AG09309 (cell line): ENCODE results near the gene IKBKG.
"Not testable (repeated sequence)": the region's sequence is repeated elsewhere in the genome, so short reads cannot be mapped to it uniquely, and the experiment has no call there.

ENCODE experiments used
- DNase-seq: peaks from one replicate; pipeline ENCODE4 v3.0.0-alpha.2; 2010; ENCODE audit warnings: low read depth
- H3K4me3 ChIP-seq: 2 replicates; pipeline ENCODE4 v1.5.1; 2011; ENCODE audit warnings: mild to moderate bottlenecking, low read depth, low read length, moderate library complexity; ENCODE audit not compliant: control insufficient read depth
- TF ChIP-seq, protein P1 (sequence below): IDR thresholded peaks from 2 replicates; pipeline ENCODE4 v1.5.1; 2011; ENCODE audit warnings: mild to moderate bottlenecking, low read depth, low read length, inconsistent platforms; ENCODE audit not compliant: insufficient read depth, control insufficient read depth; ENCODE audit errors: missing control alignments

The IKBKG gene

DNA sequence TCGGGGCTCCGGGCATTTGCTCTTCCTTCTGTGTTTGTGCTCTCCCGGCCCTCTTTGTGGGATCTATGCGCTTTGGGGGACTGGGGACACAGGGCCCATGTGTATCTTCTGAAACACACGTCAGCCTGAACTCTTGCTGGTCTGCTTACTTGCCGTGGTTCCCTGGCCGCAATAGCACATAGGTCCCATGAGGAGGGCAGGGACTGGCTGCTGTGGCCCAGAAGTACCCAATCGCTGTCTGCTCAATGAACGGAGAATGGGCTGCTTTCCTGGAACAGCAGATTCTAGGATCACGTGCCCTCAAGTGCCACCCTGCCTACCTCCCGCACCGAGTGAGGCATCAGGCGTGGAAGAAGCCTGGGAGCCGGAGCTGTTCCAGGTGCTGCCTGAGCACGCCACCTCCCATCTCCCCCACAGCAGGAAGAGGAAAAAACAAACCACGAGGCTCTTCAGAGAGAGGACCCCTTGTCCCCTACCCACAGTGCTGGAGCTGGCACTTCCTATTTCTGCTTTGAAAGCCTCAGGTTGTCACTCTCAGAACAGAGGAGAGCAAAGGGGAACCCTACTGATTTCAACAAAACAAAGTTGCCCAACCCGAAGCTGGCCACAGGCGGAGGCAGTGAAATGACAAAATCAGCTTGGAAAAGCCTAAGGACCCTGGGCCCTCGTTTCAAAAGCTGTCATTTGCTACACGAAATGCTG, 4.5 kb upstream of the IKBKG start:
- no peak overlapping the region for H3K4me3 ChIP-seq
- DNase-seq: no peak
- TF ChIP-seq, protein P1, sequence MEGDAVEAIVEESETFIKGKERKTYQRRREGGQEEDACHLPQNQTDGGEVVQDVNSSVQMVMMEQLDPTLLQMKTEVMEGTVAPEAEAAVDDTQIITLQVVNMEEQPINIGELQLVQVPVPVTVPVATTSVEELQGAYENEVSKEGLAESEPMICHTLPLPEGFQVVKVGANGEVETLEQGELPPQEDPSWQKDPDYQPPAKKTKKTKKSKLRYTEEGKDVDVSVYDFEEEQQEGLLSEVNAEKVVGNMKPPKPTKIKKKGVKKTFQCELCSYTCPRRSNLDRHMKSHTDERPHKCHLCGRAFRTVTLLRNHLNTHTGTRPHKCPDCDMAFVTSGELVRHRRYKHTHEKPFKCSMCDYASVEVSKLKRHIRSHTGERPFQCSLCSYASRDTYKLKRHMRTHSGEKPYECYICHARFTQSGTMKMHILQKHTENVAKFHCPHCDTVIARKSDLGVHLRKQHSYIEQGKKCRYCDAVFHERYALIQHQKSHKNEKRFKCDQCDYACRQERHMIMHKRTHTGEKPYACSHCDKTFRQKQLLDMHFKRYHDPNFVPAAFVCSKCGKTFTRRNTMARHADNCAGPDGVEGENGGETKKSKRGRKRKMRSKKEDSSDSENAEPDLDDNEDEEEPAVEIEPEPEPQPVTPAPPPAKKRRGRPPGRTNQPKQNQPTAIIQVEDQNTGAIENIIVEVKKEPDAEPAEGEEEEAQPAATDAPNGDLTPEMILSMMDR: no peak

DNA sequence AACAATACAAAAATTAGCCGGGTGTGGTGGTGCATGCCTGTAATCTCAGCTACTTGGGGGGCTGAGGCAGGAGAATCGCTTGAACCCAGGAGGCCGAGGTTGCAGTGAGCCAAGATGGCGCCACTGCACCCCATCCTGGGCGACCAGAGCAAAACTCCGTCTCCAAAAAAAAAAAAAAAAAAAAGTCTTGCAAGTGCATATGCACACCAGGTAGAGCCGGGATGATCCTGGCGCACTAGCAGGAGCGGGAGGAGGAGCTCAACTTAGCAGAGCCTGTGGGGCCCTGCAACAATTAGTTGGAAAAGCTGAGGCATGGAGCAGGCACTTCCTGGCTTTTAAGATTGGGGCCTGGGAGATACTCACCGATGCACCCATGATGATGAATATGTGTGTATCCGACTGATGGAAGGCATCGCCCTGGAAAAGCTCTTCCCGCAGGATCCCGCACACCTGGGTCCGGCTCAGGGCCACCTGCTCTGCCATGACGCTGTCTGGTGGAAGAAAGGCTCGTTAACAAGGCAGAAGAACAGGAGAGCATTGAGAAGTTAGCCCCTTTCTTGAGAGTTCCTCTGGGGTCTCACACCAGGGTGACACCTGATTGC, 1.6 kb upstream of the IKBKG start:
- peak overlapping the region; percentile 54 for H3K4me3 ChIP-seq
- TF ChIP-seq, protein P1: no peak
- DNase-seq: no peak

DNA sequence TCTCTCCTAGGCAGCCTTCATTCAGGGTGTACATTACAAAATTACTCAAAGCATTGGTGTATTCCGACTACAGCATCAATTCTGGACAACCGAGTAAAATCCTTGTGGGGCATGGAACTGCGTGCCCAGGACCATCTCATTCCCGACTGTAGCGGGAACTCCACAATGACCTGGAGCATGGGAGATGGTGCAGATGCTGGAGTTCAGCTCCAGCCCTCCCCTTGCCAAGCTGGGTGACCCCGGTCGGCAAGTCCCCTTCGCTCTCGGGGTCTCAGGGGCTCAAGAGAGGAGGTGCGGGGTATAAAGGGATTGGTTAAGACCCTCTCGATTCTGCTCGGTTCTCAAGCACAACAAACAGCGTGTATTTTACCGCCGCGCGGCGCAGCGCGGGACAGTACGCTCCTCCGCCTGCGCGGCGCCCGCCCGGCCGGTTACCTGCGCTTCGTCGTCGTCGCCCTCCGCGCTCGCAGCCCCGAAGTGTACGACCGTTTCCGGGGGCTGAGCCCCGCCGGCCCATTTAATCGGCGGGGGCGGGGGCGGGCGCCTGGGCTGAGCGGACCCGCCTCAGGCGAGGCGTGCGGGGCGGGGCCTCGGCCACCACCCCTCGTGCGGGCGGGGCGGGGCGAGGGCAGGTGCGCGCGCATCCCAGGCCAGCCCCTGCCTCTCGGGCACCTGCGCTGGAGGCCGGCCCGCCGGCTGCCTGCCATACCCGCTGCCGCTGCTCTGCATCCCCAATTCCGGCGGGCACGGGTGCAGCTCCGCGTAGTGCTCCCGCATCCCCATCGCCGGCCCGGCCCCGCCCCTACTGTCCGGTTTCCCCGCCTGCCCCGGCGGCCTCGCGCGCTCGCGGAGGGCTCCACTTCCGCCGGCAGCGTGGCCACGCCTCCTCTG, 821 bp upstream of the IKBKG start, which contains the start of gene G6PD:
Gene G6PD (minus strand): TSS at position 493 of the 891 bp plus-strand sequence. CDS start 691 bp downstream, outside the sequence.
- DNase-seq: no peak
- TF ChIP-seq, protein P1: no peak
- peak within 1 kb of the TSS; percentile 54 for H3K4me3 ChIP-seq

DNA sequence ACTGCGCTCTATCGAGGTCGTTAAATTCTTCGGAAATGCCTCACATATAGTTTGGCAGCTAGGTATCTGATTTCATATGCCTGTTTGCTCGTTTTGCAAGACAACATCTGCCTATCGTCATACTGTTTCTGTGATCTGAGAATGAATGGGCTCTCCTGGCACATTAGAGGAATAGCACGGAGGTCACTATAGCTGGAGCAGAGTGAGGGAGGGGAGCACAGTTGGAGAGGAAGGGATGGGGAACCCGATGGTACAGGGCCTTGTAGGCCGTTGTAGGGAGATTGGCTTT, 552 bp downstream of the IKBKG start:
- no peak for DNase-seq
- peak overlapping the region; percentile 54 for H3K4me3 ChIP-seq
- TF ChIP-seq, protein P1: no peak

DNA sequence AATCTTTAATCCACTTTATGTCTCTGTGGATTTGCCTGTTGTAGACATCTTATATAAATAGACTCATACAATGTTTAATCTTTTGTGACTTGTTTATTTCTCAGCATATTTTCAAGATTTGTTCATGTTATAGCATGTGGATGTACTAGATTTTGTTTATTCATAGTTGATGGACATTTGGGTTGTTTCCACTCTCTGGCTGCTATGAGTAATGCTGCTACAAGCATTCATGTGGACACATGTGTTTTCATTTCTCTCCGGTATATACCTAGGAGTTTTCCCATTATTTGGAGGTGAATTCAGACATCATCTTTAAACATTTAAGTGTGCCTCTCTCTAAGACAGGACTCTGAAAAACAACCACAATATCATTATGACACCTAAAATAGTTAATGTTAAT, 2.3 kb downstream of the IKBKG start:
- TF ChIP-seq, protein P1: no peak
- no peak overlapping the region for H3K4me3 ChIP-seq

DNA sequence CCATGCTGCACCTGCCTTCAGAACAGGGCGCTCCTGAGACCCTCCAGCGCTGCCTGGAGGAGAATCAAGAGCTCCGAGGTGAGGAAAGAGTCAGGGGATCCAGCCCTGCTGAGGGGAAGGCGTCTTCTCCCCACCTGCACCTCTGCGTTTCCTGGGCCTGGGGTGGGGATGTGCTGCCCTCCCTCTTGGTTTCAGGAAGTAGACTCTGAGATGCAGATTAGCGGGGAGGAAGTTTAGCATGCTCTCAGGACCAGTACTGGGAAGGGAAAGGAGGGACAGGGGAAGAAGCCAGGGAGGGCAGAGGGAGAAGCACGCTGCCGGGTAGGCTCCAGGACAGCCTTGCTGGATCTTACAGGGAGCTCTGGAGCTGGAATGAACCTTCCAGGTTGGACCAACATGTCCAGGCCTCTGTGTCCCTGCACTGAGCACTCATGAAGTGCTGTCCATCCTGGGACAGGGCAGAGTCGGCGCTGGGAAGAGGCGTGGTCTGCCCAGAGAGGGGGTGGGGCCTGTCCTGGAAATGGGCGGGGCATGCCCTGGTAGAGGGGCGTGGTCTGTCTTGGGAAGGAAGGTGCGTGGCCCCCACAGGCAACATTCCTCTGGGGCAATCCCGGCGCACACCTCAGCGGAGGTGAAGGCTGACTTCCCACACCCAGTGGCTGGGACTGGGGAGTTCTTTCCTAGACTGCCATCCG, 4.8 kb downstream of the IKBKG start:
- not testable (repeated sequence) for DNase-seq, H3K4me3 ChIP-seq

More for the DNA sequence above, 2.3 kb downstream of the IKBKG start:
- no peak for DNase-seq

DNA sequence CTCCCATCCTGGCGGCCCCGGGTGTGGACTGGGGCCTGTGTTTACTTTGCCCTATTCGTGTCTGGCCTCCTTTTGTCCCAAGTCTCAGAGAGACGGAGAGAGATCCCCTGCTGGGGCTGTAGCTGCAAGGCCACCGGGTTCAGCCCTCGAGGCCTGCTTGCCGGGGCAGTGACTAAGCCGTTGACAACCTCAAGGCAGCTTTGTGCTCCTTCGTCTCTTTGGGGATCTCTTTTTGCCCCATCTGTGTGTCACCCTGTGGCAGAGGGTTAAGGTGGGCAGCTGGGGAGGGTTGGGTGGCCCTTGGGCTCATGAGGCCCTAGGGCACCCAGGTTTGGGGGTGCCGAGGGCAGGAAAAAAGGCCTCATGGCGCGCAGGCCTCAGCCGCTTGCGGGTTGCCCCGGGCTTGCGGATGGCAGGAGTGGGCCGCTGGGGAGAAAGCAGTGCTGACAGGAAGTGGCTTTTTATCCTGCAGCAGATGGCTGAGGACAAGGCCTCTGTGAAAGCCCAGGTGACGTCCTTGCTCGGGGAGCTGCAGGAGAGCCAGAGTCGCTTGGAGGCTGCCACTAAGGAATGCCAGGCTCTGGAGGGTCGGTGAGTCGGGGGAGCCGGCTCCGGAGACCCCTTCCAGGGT, 10.8 kb downstream of the IKBKG start:
- DNase-seq, H3K4me3 ChIP-seq: not testable (repeated sequence)

DNA sequence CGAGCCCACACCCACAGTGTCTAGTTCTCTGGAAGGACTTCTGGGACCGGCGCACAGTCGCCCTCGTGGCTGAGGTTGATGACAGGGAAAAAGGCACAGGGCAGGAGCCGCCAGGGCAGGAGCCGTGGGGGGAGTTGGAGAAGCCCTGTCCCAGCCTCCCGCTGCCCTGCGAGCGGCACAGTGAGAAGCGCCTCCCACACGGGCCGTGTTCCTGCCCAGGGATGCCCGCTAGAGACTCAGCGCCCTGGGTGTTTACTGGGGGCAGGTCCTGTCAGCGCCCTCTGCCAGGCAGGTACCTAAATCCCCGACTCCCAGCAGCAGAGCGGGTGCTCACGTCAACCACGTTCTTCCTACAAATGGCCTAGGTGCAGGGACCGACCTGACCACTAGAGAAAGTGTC, 11.5 kb downstream of the IKBKG start:
- not testable (repeated sequence) for DNase-seq

DNA sequence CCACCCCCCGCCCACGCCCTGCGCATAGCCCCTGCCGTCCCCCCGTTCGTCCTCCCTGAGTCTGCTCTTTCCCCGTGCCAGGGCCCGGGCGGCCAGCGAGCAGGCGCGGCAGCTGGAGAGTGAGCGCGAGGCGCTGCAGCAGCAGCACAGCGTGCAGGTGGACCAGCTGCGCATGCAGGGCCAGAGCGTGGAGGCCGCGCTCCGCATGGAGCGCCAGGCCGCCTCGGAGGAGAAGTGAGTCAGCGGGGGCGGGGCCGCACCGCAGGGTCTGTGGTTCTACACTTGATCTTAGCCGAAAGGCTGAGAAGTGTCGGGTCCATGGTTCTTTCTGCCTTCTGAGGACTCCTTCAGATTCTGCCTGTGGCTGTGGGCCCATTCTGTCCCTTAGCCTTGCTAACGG, 12.9 kb downstream of the IKBKG start:
- not testable (repeated sequence) for DNase-seq, H3K4me3 ChIP-seq

More for the DNA sequence above, 11.5 kb downstream of the IKBKG start:
- not testable (repeated sequence) for H3K4me3 ChIP-seq

DNA sequence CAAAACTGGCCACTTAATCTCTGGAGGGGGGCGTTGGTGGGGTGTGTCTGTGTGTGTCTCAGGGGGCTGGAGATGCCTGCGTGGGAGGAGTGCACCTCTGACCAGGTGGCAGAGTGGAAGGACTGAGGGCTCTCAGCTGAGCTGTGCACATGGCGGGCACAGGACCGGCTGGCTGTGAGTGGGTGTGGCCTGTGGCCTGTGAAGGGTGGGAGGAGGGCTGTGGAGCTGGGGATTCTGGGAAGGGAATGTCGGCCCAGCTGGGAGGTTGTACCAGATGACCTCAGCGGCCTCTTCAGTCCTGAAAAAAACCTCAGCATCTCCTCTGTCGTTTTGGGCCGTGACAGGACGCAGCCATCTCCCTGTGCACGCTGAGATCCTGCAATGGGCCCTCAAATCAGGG, 14.9 kb downstream of the IKBKG start:
- H3K4me3 ChIP-seq, DNase-seq: not testable (repeated sequence)

DNA sequence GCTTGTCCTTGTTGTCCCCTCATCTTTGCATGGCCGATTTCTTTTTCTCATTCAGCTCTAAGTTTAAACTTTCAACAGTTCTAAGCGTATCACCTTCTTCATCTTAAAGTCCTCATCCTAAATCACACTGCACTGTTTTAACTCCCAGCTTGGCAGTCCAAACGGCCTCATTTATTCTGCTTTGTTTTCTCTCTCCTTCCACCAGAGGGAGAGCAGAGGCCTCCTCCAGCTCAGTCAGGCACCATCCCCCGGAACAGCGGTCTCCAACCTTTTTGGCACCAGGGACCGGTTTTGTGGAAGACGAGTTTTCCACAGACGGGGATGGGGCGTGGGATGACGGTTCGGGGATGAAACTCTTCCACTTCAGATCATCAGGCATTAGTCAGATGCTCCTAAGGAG, 22.9 kb downstream of the IKBKG start:
- DNase-seq, H3K4me3 ChIP-seq: not testable (repeated sequence)
